Activated B cell treated with CpG ODN at 0.5 μM for 24 hours (primary cell): ENCODE data around the gene SLC30A1. TPM values are rescaled to one million over a fixed set of nuclear protein-coding genes. Genes with fewer than 3 reads are reported as not detected.

Experiments used
- ATAC-seq: fragments of 200-7000 bp; cut with Tn5 transposase; one replicate; pipeline ENCODE4 v1.10.0; 2021; ENCODE audit warnings: low read depth, mild to moderate bottlenecking, moderate library complexity
- CTCF ChIA-PET: fragments of 350-600 bp; sonication (Branson Sonifier 250); formaldehyde crosslinking; loops from one replicate; lab custom pipeline; 2021; ENCODE audit warnings: antibody characterized with exemption; lab: Charles Lee
- POLR2A ChIA-PET: fragments of 350-600 bp; sonication (Branson Sonifier 250); formaldehyde crosslinking; loops from one replicate; lab custom pipeline; 2021; ENCODE audit warnings: antibody characterized with exemption; lab: Charles Lee
- DNase-seq: peaks from one replicate; pipeline ENCODE4 v3.0.0; 2022
- H3K27ac Mint-ChIP-seq: one replicate; pipeline ENCODE4 v1.8.0; 2020; ENCODE audit warnings: mixed read lengths
- H3K27me3 Mint-ChIP-seq: one replicate; pipeline ENCODE4 v1.8.0; 2021; ENCODE audit warnings: mixed read lengths
- H3K36me3 Mint-ChIP-seq: one replicate; pipeline ENCODE4 v1.8.0; 2021; ENCODE audit warnings: low read depth, mixed read lengths
- H3K4me1 Mint-ChIP-seq: one replicate; pipeline ENCODE4 v1.8.0; 2021; ENCODE audit warnings: mixed read lengths
- H3K4me3 Mint-ChIP-seq: one replicate; pipeline ENCODE4 v1.8.0; 2020; ENCODE audit warnings: mild to moderate bottlenecking, mixed read lengths
- H3K9me3 Mint-ChIP-seq: one replicate; pipeline ENCODE4 v1.8.0; 2020; ENCODE audit warnings: mixed read lengths
- CTCF ChIP-seq: fragments of 200-600 bp; IDR thresholded peaks from one replicate; pipeline ENCODE4 v1.8.0; 2022; ENCODE audit warnings: antibody characterized with exemption, mild to moderate bottlenecking
- intact Hi-C: fragments of 100-400 bp; cut with micrococcal nuclease; formaldehyde crosslinking; loops from one replicate; pipeline ENCODE4 v1.15.1; 2024
- total RNA-seq: library from RNA; stranded (reverse); gene quantifications from 2 replicates; pipeline ENCODE4 v1.2.3, GENCODE V29; 2022

Gene SLC30A1
- total RNA-seq, 1 donor from 2014 or later, result 15.6 TPM

GRCh38 chr1:211551638-211552460 is 27.1 kb downstream of the SLC30A1 start:
- POLR2A ChIA-PET, result no interaction called here
- H3K27ac Mint-ChIP-seq, result no peak overlapping the region
- DNase-seq (no peak), ATAC-seq (no peak)
- CTCF ChIA-PET, result no interaction called here
- H3K4me3 Mint-ChIP-seq, result no peak overlapping the region
- intact Hi-C loops, result no loop called here
- H3K9me3 Mint-ChIP-seq, result no peaks in the 10 kb centered on the region
- TF ChIP-seq CTCF, result no peak
- no peaks in the 10 kb centered on the region for H3K4me1 Mint-ChIP-seq
- no peaks in the 10 kb centered on the region for H3K36me3 Mint-ChIP-seq
- peaks cover 8% of the 10 kb centered on the region for H3K27me3 Mint-ChIP-seq

- POLR2A ChIA-PET, result no interaction called here
- intact Hi-C loops, result no loop called here
- CTCF ChIA-PET, result interaction anchor here (1.6 kb wide), 1 partner anchor 34 kb away, joined by 5 read pairs; no protein-coding TSS in a partner anchor
- Mint-ChIP-seq H3K27ac (no peak overlapping the region), H3K36me3 (no peaks in the 10 kb centered on the region), H3K9me3 (no peaks in the 10 kb centered on the region), H3K27me3 (peaks cover 11% of the 10 kb centered on the region), H3K4me3 (no peak overlapping the region), H3K4me1 (no peaks in the 10 kb centered on the region)
- TF ChIP-seq CTCF, result no peak
- no peak for DNase-seq
- ATAC-seq, result no peak
These were observed 29.8 kb downstream of the SLC30A1 start for GRCh38 chr1:211549092-211549711.

GRCh38 chr1:211548321-211549091 is 30.5 kb downstream of the SLC30A1 start:
- CTCF ChIA-PET, result no interaction called here
- no peaks in the 10 kb centered on the region for H3K9me3 Mint-ChIP-seq

GRCh38 chr1:211547710-211548109 is 31.3 kb downstream of the SLC30A1 start:
- no peaks in the 10 kb centered on the region for H3K9me3 Mint-ChIP-seq
- intact Hi-C loops, result no loop called here
- H3K27ac Mint-ChIP-seq, result no peak overlapping the region
- peaks cover 8% of the 10 kb centered on the region for H3K27me3 Mint-ChIP-seq
- H3K4me3 Mint-ChIP-seq, result no peak overlapping the region
- ChIA-PET CTCF (no interaction called here), POLR2A (no interaction called here)
- no peak for TF ChIP-seq CTCF
- no peaks in the 10 kb centered on the region for H3K36me3 Mint-ChIP-seq
- ATAC-seq, result no peak
- H3K4me1 Mint-ChIP-seq, result no peaks in the 10 kb centered on the region
- no peak for DNase-seq

More at GRCh38 chr1:211548321-211549091, 30.5 kb downstream of the SLC30A1 start:
- DNase-seq (no peak), ATAC-seq (no peak)
- Mint-ChIP-seq H3K4me3 (no peak overlapping the region), H3K27ac (no peak overlapping the region), H3K4me1 (no peaks in the 10 kb centered on the region), H3K27me3 (peaks cover 8% of the 10 kb centered on the region), H3K36me3 (no peaks in the 10 kb centered on the region)
- intact Hi-C loops, result no loop called here
- TF ChIP-seq CTCF, result no peak
- POLR2A ChIA-PET, result no interaction called here

GRCh38 chr1:211546543-211546942 is 32.4 kb downstream of the SLC30A1 start:
- intact Hi-C loops, result no loop called here
- CTCF ChIA-PET, result no interaction called here

More at GRCh38 chr1:211546543-211546942, 32.4 kb downstream of the SLC30A1 start:
- Mint-ChIP-seq H3K4me1 (no peaks in the 10 kb centered on the region), H3K36me3 (no peaks in the 10 kb centered on the region), H3K27ac (no peak overlapping the region), H3K9me3 (peaks cover 3% of the 10 kb centered on the region), H3K27me3 (peaks cover 10% of the 10 kb centered on the region), H3K4me3 (no peak overlapping the region)
- no peak for TF ChIP-seq CTCF
- POLR2A ChIA-PET, result no interaction called here
- no peak for ATAC-seq
- DNase-seq, result no peak
